ENCODE measurements around the gene ENKD1. TPM values are rescaled to one million over a fixed set of nuclear protein-coding genes. Genes with fewer than 3 reads are reported as not detected.

Gene ENKD1
- total RNA-seq, 1 donor from 2014 or later, result 8.5 TPM

GRCh38 chr16:67666032-67666551 is 458 bp downstream of the ENKD1 start:
- intact Hi-C loops (cut with DNase I), result no loop called here
- no peak for DNase-seq (ENCODE audit: low spot score)

GRCh38 chr16:67665598-67665997 is 952 bp downstream of the ENKD1 start:
- no peak for DNase-seq (ENCODE audit: low spot score)
- intact Hi-C loops (cut with DNase I), result no loop called here

GRCh38 chr16:67664871-67665270 is 1.7 kb downstream of the ENKD1 start:
- intact Hi-C loops (cut with DNase I), result no loop called here
- DNase-seq (ENCODE audit: low spot score), result no peak

GRCh38 chr16:67664258-67664657 is 2.3 kb downstream of the ENKD1 start:
- no peak for DNase-seq (ENCODE audit: low spot score)
- intact Hi-C loops (cut with DNase I), result no loop called here

- no peak for DNase-seq (ENCODE audit: low spot score)
- intact Hi-C loops (cut with DNase I), result no loop called here
These were observed 2.7 kb downstream of the ENKD1 start for GRCh38 chr16:67663877-67664222.

- no peak for DNase-seq (ENCODE audit: low spot score)
- intact Hi-C loops (cut with DNase I), result no loop called here
These were observed 3.2 kb downstream of the ENKD1 start for GRCh38 chr16:67663151-67663876.

- intact Hi-C loops (cut with DNase I), result no loop called here
These were observed 3.9 kb downstream of the ENKD1 start for GRCh38 chr16:67662653-67663010.

GRCh38 chr16:67661886-67662652 is 4.5 kb downstream of the ENKD1 start:
- intact Hi-C loops (cut with DNase I), result no loop called here
- no peak for DNase-seq (ENCODE audit: low spot score)

More at GRCh38 chr16:67662653-67663010, 3.9 kb downstream of the ENKD1 start:
- DNase-seq (ENCODE audit: low spot score), result no peak

GRCh38 chr16:67661101-67661761 is 5.3 kb downstream of the ENKD1 start:
- DNase-seq (ENCODE audit: low spot score), result no peak
- intact Hi-C loops (cut with DNase I), result no loop called here

- peak; percentile 98 for DNase-seq (ENCODE audit: low spot score)
- intact Hi-C loops (cut with DNase I), result no loop called here
These were observed 6.0 kb downstream of the ENKD1 start, which contains the start of gene PARD6A for GRCh38 chr16:67660564-67661028. TSS of gene PARD6A (plus strand) at chr16:67660960. CDS start at chr16:67661039, 79 bp downstream.

GRCh38 chr16:67659675-67660563 is 6.6 kb downstream of the ENKD1 start, which contains the start of gene ACD:
TSS of gene ACD (minus strand) at chr16:67660260. CDS start at chr16:67660220, 40 bp downstream.
- peak; percentile 96 for DNase-seq (ENCODE audit: low spot score)
- intact Hi-C loops (cut with DNase I), result no loop called here

GRCh38 chr16:67658849-67659674 is 7.5 kb downstream of the ENKD1 start:
- intact Hi-C loops (cut with DNase I), result no loop called here

GRCh38 chr16:67657751-67658518 is 8.6 kb downstream of the ENKD1 start:
- intact Hi-C loops (cut with DNase I), result no loop called here
- no peak for DNase-seq (ENCODE audit: low spot score)

More at GRCh38 chr16:67658849-67659674, 7.5 kb downstream of the ENKD1 start:
- no peak for DNase-seq (ENCODE audit: low spot score)

GRCh38 chr16:67657017-67657608 is 9.4 kb downstream of the ENKD1 start:
- intact Hi-C loops (cut with DNase I), result no loop called here
- DNase-seq (ENCODE audit: low spot score), result no peak

- intact Hi-C loops (cut with DNase I), result no loop called here
- no peak for DNase-seq (ENCODE audit: low spot score)
These were observed 10.1 kb downstream of the ENKD1 start for GRCh38 chr16:67656344-67657016.

GRCh38 chr16:67655363-67655762 is 11.2 kb downstream of the ENKD1 start:
- DNase-seq (ENCODE audit: low spot score), result no peak
- intact Hi-C loops (cut with DNase I), result no loop called here
